ENCODE data around the gene BUB1B.

BUB1B gene

DNA sequence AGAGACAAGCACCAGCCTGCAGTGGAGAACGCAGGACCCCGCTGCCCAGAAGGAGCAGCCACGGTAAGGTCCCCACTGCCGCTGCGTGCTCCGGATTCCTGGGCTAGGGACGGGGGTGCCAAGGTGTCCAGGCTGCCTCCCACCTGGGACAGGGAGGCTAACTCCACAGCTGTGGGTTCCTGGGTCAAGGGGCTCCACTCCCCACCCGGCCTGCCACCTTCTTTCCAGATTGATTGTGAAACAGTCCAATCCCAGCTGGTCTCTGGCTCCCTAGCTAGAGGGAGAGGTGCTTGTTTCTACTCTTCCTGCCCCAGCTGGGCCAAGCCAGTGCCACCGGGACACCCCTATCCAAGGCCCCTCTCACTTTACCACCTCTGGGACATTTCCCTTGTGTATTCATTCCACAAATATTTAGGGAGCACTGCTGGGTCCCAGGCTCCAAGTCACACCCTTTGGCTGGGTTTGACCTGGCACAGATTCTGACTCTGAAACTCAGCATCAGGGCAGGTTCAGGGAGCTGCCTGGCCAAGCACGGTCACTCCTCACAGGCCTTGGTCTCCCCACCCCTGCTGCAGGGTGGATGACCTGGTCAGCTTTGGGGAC is 79.9 kb downstream of the BUB1B start:
- no peak for DNase-seq

- DNase-seq, result no peak
These were observed 80.7 kb downstream of the BUB1B start for GRCh38 chr15:40241269-40242212.

- no peak for DNase-seq
These were observed 81.3 kb downstream of the BUB1B start for GRCh38 chr15:40242213-40242599.

DNA sequence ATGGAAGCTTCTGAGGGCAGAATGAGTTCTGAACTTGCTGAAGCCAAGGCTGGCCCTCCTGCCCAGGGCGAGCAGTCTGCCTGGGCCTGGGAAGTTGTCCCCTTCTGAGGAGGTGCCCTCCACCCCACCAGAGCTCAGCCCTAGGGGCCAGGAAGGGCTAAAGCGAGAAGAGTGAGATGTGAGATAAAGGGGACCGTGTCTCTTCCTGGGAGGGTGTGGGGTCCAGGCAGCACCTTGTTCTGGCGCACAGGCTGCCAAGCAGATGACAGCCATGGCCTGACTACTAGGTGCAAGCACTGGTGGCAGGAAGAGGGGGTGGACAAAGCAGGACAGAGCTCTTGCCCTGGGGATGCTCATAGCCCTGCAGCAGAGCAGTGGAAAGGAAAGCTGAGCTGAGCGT is 81.7 kb downstream of the BUB1B start:
- DNase-seq, result no peak

DNA sequence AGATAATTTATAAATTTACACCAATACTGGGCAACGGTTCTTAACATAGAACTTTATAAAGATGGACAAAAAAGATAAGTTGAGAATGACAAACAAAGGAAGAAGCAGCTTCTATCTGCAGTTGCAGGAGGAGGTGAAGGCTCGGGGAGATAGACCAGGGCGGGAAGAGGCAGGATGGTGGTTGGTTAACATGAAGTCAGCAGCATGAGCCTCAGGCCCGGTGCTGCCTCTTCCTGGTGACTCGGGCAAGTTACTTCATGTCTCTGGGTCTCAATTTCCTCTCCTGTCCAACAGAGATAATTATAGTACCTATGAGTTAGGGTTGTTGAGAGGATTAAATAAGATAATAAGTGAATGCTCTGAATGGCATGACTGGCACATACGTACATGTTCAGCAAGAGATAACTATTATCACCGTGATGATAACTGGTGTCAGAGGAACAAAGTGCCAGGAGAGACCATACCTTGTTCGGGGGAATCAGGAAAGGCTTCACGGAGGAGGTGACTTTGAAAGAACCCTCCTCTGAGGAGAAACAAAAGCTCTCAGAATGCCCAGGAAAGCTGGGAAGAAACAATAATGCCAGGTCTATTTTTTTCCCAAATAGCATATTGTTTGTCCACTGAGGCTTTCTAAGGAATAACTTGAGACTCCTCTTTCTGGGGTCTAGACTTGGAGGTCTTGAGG is 82.4 kb downstream of the BUB1B start:
- no peak for DNase-seq

GRCh38 chr15:40244961-40245523 is 84.2 kb downstream of the BUB1B start:
- DNase-seq, result no peak

- no peak for DNase-seq
These were observed 85.0 kb downstream of the BUB1B start for GRCh38 chr15:40245666-40246450.

DNA sequence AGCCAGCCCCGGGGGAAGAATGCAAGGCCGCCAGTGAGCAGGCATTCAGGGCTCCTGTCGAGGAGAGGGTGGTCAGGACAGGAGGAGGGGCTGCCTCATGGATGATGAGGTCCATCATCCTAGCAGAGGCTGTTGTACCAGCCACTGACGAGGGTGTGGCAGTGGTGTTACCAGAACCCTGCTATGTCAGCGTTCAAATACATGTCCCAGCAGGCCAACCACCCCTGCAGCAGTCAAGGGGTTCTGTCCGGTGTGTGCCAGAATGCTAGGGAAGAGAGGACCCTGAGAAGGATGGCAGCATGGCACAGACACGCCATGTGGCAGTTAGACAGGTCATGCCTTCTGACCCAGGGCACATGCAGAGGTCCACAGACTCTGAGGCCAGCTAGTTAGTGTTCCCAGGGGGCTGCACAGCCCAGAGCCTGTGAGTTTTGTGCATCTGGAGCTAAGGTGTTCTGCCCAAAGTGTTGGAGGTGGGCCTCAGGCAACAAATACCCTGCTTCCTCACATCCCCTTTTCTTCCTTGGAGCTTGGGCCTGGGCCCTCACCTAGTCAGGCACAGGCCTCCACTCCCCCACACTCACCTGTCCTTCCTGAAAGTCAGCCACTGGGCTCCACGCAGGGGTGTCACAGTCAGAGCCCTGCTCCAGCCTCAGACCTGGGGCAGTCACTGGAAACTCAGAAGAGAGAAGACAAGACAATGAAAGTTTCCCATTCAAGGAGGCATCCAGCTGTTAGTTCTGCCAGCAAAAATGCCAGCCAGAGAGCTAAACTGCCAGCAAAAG is 85.8 kb downstream of the BUB1B start:
- DNase-seq, result no peak

DNA sequence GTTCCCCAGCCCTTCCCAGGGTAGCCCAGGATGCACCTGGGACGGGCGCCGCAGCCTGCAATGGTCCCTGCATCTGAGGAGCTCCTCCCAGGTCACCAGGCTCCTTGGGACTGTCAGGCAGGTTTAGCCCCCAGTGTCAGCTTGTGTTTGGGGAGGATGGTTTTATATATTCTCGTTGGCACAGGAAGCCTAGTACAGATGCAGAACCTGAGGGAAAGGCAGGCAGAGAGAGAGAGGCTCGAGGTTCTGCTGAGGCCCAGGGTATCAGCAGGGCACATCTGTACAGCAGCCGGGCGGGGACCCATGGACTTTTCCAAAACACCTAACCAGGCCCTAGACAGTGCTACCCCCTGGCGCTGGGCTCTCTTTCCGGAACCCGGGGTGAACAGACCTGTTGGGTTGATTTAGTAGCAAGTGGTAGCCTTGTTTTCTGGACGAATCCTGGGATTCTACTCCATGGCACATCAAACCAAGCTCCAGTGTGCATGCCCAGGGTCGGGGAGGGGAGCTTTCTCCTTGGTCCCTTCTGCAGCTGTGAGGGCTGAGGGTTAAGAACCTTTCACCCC is 86.6 kb downstream of the BUB1B start:
- no peak for DNase-seq

- DNase-seq, result no peak
These were observed 87.3 kb downstream of the BUB1B start for GRCh38 chr15:40248006-40248783.

- no peak for DNase-seq
These were observed 88.8 kb downstream of the BUB1B start for GRCh38 chr15:40249477-40250303.

DNA sequence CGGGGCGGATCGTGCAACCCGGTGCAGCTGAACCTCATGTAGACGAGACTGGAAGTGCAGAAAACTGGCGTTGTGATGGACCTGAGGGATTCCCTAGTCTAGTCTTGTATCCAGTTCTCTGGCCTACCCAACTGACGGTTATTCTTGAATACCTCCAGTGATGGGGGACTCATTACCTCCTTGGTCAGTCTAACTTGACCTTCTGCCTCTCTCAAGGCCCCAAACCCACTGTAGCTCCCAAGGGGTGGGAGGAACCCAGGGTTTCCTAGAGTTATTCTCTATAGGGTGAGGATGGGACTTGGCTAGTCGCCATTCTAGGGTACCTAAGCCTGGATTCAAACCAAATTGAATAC is 89.4 kb downstream of the BUB1B start:
- no peak for DNase-seq

DNA sequence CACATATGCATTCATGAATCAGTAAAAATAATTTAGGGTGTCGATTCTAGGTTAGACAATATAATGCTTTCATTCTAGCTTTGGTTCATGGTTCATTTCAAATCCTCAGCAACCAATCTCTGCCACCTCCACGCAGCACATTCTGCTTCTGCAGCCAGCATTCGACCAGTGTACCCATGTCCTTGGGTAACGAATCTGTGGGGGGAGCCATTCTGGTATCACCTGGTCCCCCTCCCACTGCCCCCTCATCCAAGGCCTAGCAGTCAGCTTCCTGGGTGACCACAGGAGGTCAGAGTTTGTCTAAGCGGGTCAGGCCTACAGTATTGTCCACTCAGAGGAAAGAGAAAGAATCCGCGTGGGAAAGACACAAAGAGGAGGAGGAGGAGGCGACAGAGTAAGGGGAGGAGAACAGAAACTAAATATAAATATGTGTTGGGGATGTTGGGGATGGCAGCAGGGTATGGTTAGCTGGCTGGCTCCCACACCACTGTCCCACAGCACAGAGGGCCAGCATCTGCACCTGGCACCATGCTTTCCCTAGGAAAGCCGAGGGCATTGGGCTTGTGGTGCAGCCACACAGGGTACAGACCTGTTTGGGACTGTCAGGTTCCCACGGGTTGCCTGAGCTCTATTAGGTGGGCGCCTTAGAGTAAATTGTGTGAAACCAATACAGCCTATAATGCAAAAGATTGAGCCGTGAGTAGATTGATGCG is 90.1 kb downstream of the BUB1B start:
- DNase-seq, result no peak

- no peak for DNase-seq
These were observed 90.7 kb downstream of the BUB1B start for GRCh38 chr15:40251486-40252140.

DNA sequence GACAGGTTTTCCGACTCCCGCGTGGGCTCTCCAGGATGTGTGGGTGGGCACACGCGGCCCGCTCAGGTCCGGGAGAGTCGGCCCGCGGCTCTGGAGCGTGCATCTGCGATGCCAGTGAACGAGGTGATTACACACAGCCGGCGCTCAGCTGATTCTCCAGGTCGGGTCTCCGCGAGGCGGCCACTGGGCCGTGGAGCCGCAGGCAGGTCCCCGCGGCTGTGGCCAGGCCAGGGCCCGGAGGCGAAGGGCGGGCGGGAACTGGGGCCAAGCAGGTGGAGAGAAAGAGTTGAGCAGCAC is 91.2 kb downstream of the BUB1B start:
- DNase-seq, result no peak

- DNase-seq, result no peak
These were observed 91.7 kb downstream of the BUB1B start for GRCh38 chr15:40252438-40253166.

DNA sequence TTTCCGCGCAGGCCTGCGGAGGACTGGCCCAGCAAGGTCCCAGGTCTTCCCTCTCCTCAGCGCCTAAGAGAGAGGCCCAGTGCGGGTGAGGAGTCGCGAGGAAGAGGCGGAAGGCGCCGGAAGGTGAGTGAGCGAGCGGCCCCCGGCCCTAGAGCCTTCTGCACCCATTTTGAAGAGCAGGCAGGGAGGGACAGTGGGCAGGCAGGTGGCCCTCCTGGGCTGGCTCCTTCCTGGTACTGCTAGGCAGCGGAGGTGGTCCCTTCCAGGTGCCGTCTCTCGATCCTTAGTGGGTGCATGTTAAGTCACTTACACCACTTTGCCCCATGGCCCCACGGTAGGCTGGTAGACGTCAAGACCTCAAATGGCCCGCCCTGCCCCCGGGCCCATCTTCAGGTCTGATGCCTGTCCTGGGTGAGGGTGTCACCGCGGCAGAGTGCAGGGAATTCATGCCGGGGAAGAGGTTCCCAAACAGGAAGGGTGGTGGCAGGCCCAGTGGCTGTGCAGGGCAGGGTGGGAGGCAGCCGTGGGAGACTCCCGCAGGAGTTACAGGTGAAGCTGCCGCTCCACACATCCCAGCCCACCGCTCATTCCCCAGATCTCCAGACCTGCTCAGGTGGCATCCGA is 92.4 kb downstream of the BUB1B start:
- no peak for DNase-seq

DNA sequence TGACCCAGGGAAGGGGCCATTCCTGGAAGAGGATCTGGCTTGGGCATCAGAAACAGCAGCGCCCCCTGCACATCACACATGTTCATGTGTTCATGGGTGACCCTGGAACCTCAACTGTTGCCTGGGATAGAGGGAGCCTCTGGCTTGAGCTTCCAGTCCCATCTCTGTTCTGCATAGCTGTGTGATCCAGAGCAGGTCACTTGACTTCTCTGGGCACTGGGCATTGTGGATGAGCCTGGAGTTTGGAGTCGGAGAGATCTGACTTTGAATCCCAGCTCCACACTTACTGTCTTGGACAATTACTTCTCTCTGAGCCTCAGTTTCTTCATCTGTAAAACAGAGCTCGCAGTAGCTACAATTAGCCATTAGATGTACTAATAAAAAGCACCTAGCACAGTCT is 93.6 kb downstream of the BUB1B start:
- DNase-seq, result no peak
